HG03159 (cell line): ENCODE measurements around the gene LDLRAD4.

Experiments
- ATAC-seq: cut with Tn5 transposase; IDR thresholded peaks from one replicate; pipeline ENCODE4 v1.9.1; 2021; ENCODE audit warnings: mild to moderate bottlenecking, moderate library complexity; ENCODE audit not compliant: unreplicated experiment

LDLRAD4 gene

GRCh38 chr18:13366962-13367892 lies 148.7 kb downstream of the LDLRAD4 start:
- ATAC-seq: no peak

- no peak for ATAC-seq
Measured at GRCh38 chr18:13368080-13368813, 149.7 kb downstream of the LDLRAD4 start.

GRCh38 chr18:13369353-13369752 lies 150.8 kb downstream of the LDLRAD4 start:
- no peak for ATAC-seq

GRCh38 chr18:13369756-13370510 lies 151.4 kb downstream of the LDLRAD4 start:
- no peak for ATAC-seq

GRCh38 chr18:13370995-13371625 lies 152.6 kb downstream of the LDLRAD4 start:
- no peak for ATAC-seq

- no peak for ATAC-seq
Measured at GRCh38 chr18:13371689-13372418, 153.3 kb downstream of the LDLRAD4 start.

- no peak for ATAC-seq
Measured at GRCh38 chr18:13372531-13372951, 154.0 kb downstream of the LDLRAD4 start.

GRCh38 chr18:13374096-13374467 lies 155.5 kb downstream of the LDLRAD4 start:
- ATAC-seq: no peak

- ATAC-seq: peak; percentile 5
Measured at GRCh38 chr18:13374468-13375301, 156.1 kb downstream of the LDLRAD4 start.

- peak; percentile 93 for ATAC-seq
Measured at GRCh38 chr18:13375302-13376255, 157.0 kb downstream of the LDLRAD4 start.

- no peak for ATAC-seq
Measured at GRCh38 chr18:13376298-13376840, 157.8 kb downstream of the LDLRAD4 start.

- ATAC-seq: no peak
Measured at GRCh38 chr18:13376841-13377351, 158.3 kb downstream of the LDLRAD4 start.

GRCh38 chr18:13377496-13377895 lies 158.9 kb downstream of the LDLRAD4 start:
- ATAC-seq: no peak

- no peak for ATAC-seq
Measured at GRCh38 chr18:13378150-13378549, 159.6 kb downstream of the LDLRAD4 start.

GRCh38 chr18:13379062-13379865 lies 160.7 kb downstream of the LDLRAD4 start:
- ATAC-seq: no peak

GRCh38 chr18:13379930-13380690 lies 161.6 kb downstream of the LDLRAD4 start:
- no peak for ATAC-seq
